HepG2 (cell line): ENCODE measurements around the gene TEDC1. TPM values are rescaled to one million over a fixed set of nuclear protein-coding genes. Genes with fewer than 3 reads are reported as not detected.

Source experiments
- CTCF ChIP-seq: sonication (generic); formaldehyde crosslinking; IDR thresholded peaks from 2 replicates; pipeline ENCODE4 v1.5.0; 2020; ENCODE audit warnings: mild to moderate bottlenecking, missing genetic modification reagents, moderate library complexity
- DDIT3 ChIP-seq: sonication (generic); formaldehyde crosslinking; IDR thresholded peaks from 2 replicates; pipeline ENCODE4 v1.4.0; 2020; ENCODE audit warnings: mild to moderate bottlenecking, missing genetic modification reagents
- FOXA1 ChIP-seq, 2 experiments: fragments of 450-650 bp in 1 of 2; sonication (generic) in 1 of 2; formaldehyde crosslinking in 1 of 2; IDR thresholded peaks; 2 replicates each; pipeline versions ENCODE4 v1.4.0 to v1.6.1; 2016 to 2020; ENCODE audit warnings: missing genetic modification reagents in 1 of 2
- FOXA3 ChIP-seq: IDR thresholded peaks from 2 replicates; pipeline ENCODE4 v1.6.1; 2016; ENCODE audit warnings: missing genetic modification reagents, missing compliant biosample characterization
- GTF2F1 ChIP-seq: fragments of 150-350 bp; IDR thresholded peaks from 2 replicates; pipeline ENCODE4 v1.6.1; 2014; ENCODE audit warnings: low read length
- HMGXB4 ChIP-seq, 2 experiments: sonication (generic) in 1 of 2; formaldehyde crosslinking in 1 of 2; IDR thresholded peaks; 2 replicates each; pipeline versions ENCODE4 v1.4.0 to v1.6.1; 2018 to 2020; ENCODE audit warnings: missing genetic modification reagents in 2 of 2, borderline replicate concordance in 1 of 2, low read depth in 1 of 2, mild to moderate bottlenecking in 1 of 2, missing biosample characterization in 1 of 2
- HOXA3 ChIP-seq: sonication (generic); formaldehyde crosslinking; IDR thresholded peaks from 2 replicates; pipeline ENCODE4 v1.5.0; 2020; ENCODE audit warnings: missing genetic modification reagents
- IKZF1 ChIP-seq: fragments of 450-650 bp; IDR thresholded peaks from 2 replicates; pipeline ENCODE4 v1.7.1; 2016
- MIXL1 ChIP-seq: IDR thresholded peaks from 2 replicates; pipeline ENCODE4 v1.6.1; 2016
- NFE2 ChIP-seq: sonication (generic); formaldehyde crosslinking; IDR thresholded peaks from 2 replicates; pipeline ENCODE4 v1.4.0; 2020; ENCODE audit warnings: missing genetic modification reagents
- PRDM10 ChIP-seq: sonication (generic); formaldehyde crosslinking; IDR thresholded peaks from 2 replicates; pipeline ENCODE4 v1.4.0; 2020; ENCODE audit warnings: low read depth, missing genetic modification reagents
- RFX1 ChIP-seq: fragments of 450-650 bp; IDR thresholded peaks from 2 replicates; pipeline ENCODE4 v1.6.1; 2017
- RFXAP ChIP-seq: sonication (generic); formaldehyde crosslinking; IDR thresholded peaks from 2 replicates; pipeline ENCODE4 v1.4.0; 2020; ENCODE audit warnings: missing genetic modification reagents, borderline replicate concordance
- SALL1 ChIP-seq: sonication (generic); formaldehyde crosslinking; IDR thresholded peaks from 2 replicates; pipeline ENCODE4 v1.8.0; 2022; ENCODE audit warnings: mild to moderate bottlenecking, missing genetic modification reagents
- STAG1 ChIP-seq: sonication (generic); formaldehyde crosslinking; IDR thresholded peaks from 2 replicates; pipeline ENCODE4 v1.4.0; 2020; ENCODE audit warnings: missing genetic modification reagents
- TFDP2 ChIP-seq: sonication (generic); formaldehyde crosslinking; IDR thresholded peaks from 2 replicates; pipeline ENCODE4 v1.4.0; 2020; ENCODE audit warnings: missing genetic modification reagents
- ZFP37 ChIP-seq: sonication (generic); formaldehyde crosslinking; IDR thresholded peaks from 2 replicates; pipeline ENCODE4 v1.4.0; 2020; ENCODE audit warnings: missing genetic modification reagents, borderline replicate concordance
- ZNF143 ChIP-seq: sonication (generic); formaldehyde crosslinking; IDR thresholded peaks from 2 replicates; pipeline ENCODE4 v1.4.0; 2020; ENCODE audit warnings: missing genetic modification reagents
- ZNF33B ChIP-seq: sonication (generic); formaldehyde crosslinking; IDR thresholded peaks from 2 replicates; pipeline ENCODE4 v1.5.1; 2020; ENCODE audit warnings: mild to moderate bottlenecking, missing genetic modification reagents
- ZNF550 ChIP-seq: sonication (generic); formaldehyde crosslinking; IDR thresholded peaks from 2 replicates; pipeline ENCODE4 v1.4.0; 2020; ENCODE audit warnings: mild to moderate bottlenecking, missing genetic modification reagents, borderline replicate concordance
- ZNF589 ChIP-seq: sonication (generic); formaldehyde crosslinking; conservative IDR thresholded peaks from 2 replicates; pipeline ENCODE4 v1.8.0; 2022; ENCODE audit warnings: mild to moderate bottlenecking, moderate library complexity, missing genetic modification reagents
- ZNF615 ChIP-seq: sonication (generic); formaldehyde crosslinking; IDR thresholded peaks from 2 replicates; pipeline ENCODE4 v1.5.0; 2020; ENCODE audit warnings: mild to moderate bottlenecking, missing genetic modification reagents, borderline replicate concordance
- ZNF7 ChIP-seq: IDR thresholded peaks from 2 replicates; pipeline ENCODE4 v1.6.1; 2016; ENCODE audit warnings: missing biosample characterization, missing genetic modification reagents
- polyA plus RNA-seq, 8 experiments: library from polyadenylated mRNA; depleted of rRNA in 3 of 8; stranded (reverse) in 7 of 8; unstranded in 1 of 8; fragments of >200 nt; fragmentation: Illumina TruSeq in 4 of 8; extraction: Trizol in 4 of 8; gene quantifications; 2 replicates each; pipeline versions ENCODE4 v1.2.1 to v1.2.3, GENCODE V29; 2011 to 2016; ENCODE audit warnings: low read depth in 4 of 8, missing spikeins in 1 of 8, mixed read lengths in 1 of 8; ENCODE audit not compliant: insufficient read depth in 1 of 8
- total RNA-seq, 5 experiments: library from RNA; depleted of rRNA; stranded (reverse); fragments of >200 nt; fragmentation: Illumina TruSeq; extraction: Trizol; gene quantifications; 2 replicates each; pipeline ENCODE4 v1.2.3, GENCODE V29; 2016; ENCODE audit warnings: low read depth in 1 of 5

Gene TEDC1
- total and polyA plus RNA-seq, 2 of the 13 experiments (the other 11 are each of a cell fraction or from before 2014, with no cell fraction given): 5.7 to 27.4 TPM

GRCh38 chr14:105481886-105482457, 9.1 kb upstream of the TEDC1 start (continued):
- TF ChIP-seq DDIT3 (CRISPR knock-in tag) (no peak), FOXA3 (CRISPR knock-in tag) (peak; percentile 48; the same call in 1 of the 2 replicates), ZNF7 (no peak), FOXA1 (IDR thresholded peaks at IDR 0.05) (no peak), FOXA1 (CRISPR knock-in tag; IDR thresholded peaks at IDR 0.05) (peak; percentile 60; the same call in 1 of the 2 replicates), ZNF550 (no peak), NFE2 (CRISPR knock-in tag) (no peak), MIXL1 (CRISPR knock-in tag) (no peak), HOXA3 (peak; percentile 29; the same call in 1 of the 2 replicates), CTCF (CRISPR knock-in tag) (peak; percentile 70), ZFP37 (CRISPR knock-in tag) (no peak), ZNF143 (CRISPR knock-in tag) (no peak), ZNF615 (CRISPR knock-in tag) (no peak), ZNF33B (no peak), PRDM10 (CRISPR knock-in tag) (0 out of 2 replicates have a peak, but pooled peaks have one; percentile 31), GTF2F1 (0 out of 2 replicates have a peak, but pooled peaks have one; percentile 49), STAG1 (CRISPR knock-in tag) (peak; percentile 20; the same call in 1 of the 2 replicates), HMGXB4 (CRISPR knock-in tag; IDR thresholded peaks at IDR 0.05; ENCODE audit: borderline replicate concordance in 1 of 2, low read depth in 1 of 2) (peak in 1 of 2 experiments; percentile 21; a peak in 1 of 4 replicates), SALL1 (peak; percentile 55; the same call in 1 of the 2 replicates), IKZF1 (no peak), RFX1 (peak; percentile 94), RFXAP (no peak), ZNF589 (CRISPR knock-in tag) (no peak), TFDP2 (CRISPR knock-in tag) (no peak; the same call in 1 of the 2 replicates)
